Adipocyte (in vitro differentiated cells): ENCODE data around the gene MAP3K20.
A peak's percentile ranks its signal among the peaks of the same experiment; 100 is the strongest.

ENCODE experiments used
- DNase-seq: peaks from one replicate; pipeline ENCODE4 v3.0.0-alpha.2; 2015; ENCODE audit warnings: low read depth
- H3K27me3 ChIP-seq: replicated peaks from 2 replicates; pipeline ENCODE4 v1.7.0; 2013; ENCODE audit warnings: mild to moderate bottlenecking, low read length, moderate library complexity; ENCODE audit not compliant: control insufficient read depth, insufficient read depth
- H3K36me3 ChIP-seq: 2 replicates; pipeline ENCODE4 v1.7.0; 2013; ENCODE audit warnings: low read length, mild to moderate bottlenecking, moderate library complexity; ENCODE audit not compliant: control insufficient read depth, insufficient read depth, severe bottlenecking
- H3K4me1 ChIP-seq: 2 replicates; pipeline ENCODE4 v1.7.0; 2013; ENCODE audit warnings: mild to moderate bottlenecking, low read length, moderate library complexity; ENCODE audit not compliant: control insufficient read depth, insufficient read depth
- H3K4me3 ChIP-seq: 2 replicates; pipeline ENCODE4 v1.7.0; 2013; ENCODE audit warnings: mild to moderate bottlenecking, low read length, moderate library complexity
- H3K9ac ChIP-seq: 2 replicates; pipeline ENCODE4 v1.7.0; 2013; ENCODE audit warnings: mild to moderate bottlenecking, low read length, moderate library complexity
- H3K9me3 ChIP-seq: 2 replicates; pipeline ENCODE4 v1.7.0; 2013; ENCODE audit warnings: mild to moderate bottlenecking, low read length, moderate library complexity; ENCODE audit not compliant: control insufficient read depth

The MAP3K20 gene

GRCh38 chr2:173075056-173075780 lies 428 bp upstream of the MAP3K20 start:
- Histone ChIP-seq H3K9ac (peak overlapping the region; percentile 99), H3K27me3 (no peaks in the 10 kb centered on the region), H3K9me3 (no peaks in the 10 kb centered on the region), H3K36me3 (no peaks in the 10 kb centered on the region), H3K4me1 (peaks cover 25% of the 10 kb centered on the region), H3K4me3 (peak overlapping the region; percentile 92)
- no peak for DNase-seq

DNA sequence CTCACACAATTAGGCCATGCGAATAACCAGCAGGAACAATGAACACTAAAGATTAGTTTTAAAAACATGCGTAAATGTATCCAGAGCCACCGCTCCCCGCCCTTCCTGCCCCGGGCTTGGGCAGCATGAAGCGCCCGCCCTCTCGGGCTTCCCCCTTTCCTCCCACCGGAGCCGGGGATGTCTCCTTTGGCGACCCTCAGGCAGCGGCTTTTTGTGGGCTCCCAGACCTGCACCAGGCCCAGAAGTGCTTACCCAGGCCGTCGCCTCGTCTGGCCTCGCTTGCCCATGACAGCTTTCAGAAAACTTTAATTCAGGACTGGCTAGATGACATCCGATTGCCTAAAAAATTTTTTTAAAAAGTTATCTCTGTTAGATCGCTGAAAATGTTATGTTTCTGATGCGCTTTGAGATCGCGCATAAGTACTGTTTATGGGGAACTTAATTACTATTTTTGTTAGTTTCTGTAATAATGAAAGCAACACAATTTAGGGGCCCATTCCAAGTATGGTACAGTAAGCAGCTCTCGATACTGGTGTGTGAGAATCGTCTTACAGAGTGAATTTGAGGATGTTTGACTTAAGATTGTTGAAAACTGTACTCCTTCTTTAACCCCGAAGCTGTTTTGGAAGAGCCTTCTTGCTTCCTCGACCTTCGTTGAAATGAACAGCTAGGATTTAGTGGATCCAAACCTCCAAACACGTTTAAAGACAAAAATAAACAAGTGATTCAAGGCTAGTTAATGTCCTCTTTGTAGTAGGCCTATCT lies 1.1 kb downstream of the MAP3K20 start:
- Histone ChIP-seq H3K9me3 (no peaks in the 10 kb centered on the region), H3K27me3 (no peaks in the 10 kb centered on the region), H3K4me3 (peak overlapping the region; percentile 92), H3K9ac (peak overlapping the region; percentile 99), H3K4me1 (peaks cover 31% of the 10 kb centered on the region), H3K36me3 (no peaks in the 10 kb centered on the region)
- peak; percentile 71 for DNase-seq

DNA sequence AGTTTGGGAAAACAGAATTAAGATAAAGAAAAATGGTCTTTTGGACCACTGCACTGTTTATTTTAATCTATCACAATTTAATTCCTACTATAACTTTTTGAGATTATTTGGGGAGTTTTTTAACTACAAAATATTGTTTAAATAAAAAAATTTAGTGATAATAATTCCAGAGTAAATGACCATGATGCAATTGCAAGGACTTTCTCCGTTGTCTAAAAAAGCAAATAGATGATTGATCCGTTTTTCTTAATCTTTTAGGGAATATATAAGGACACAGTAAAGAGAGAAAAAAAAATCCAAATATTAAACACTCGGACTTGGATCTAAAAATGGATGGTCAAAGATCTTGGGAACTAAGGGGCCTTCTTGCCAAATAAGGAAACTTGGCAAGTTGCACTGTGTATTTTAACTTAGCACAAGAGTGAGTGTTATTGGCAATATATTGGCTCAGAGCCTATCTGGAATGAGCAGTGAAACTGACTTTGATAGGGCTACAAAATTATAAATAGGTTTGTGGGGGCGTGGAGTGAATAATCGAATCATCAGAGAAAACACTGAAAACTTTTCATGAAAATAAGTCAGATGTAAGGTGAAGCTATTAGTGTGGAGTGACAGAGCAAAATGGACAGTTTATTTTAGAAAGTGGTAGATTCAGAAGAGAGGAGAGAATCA lies 2.0 kb downstream of the MAP3K20 start:
- Histone ChIP-seq H3K9ac (peak overlapping the region; percentile 99), H3K27me3 (no peaks in the 10 kb centered on the region), H3K36me3 (no peaks in the 10 kb centered on the region), H3K4me1 (peaks cover 31% of the 10 kb centered on the region), H3K9me3 (no peaks in the 10 kb centered on the region), H3K4me3 (peak overlapping the region; percentile 92)
- DNase-seq: peak; percentile 71

- H3K4me3 ChIP-seq: no peak overlapping the region
- H3K9ac ChIP-seq: no peak overlapping the region
- H3K27me3 ChIP-seq: no peaks in the 10 kb centered on the region
- H3K9me3 ChIP-seq: no peaks in the 10 kb centered on the region
- no peaks in the 10 kb centered on the region for H3K36me3 ChIP-seq
- H3K4me1 ChIP-seq: peaks cover 46% of the 10 kb centered on the region
- DNase-seq: no peak
These were observed 3.5 kb downstream of the MAP3K20 start for GRCh38 chr2:173079141-173079540.

DNA sequence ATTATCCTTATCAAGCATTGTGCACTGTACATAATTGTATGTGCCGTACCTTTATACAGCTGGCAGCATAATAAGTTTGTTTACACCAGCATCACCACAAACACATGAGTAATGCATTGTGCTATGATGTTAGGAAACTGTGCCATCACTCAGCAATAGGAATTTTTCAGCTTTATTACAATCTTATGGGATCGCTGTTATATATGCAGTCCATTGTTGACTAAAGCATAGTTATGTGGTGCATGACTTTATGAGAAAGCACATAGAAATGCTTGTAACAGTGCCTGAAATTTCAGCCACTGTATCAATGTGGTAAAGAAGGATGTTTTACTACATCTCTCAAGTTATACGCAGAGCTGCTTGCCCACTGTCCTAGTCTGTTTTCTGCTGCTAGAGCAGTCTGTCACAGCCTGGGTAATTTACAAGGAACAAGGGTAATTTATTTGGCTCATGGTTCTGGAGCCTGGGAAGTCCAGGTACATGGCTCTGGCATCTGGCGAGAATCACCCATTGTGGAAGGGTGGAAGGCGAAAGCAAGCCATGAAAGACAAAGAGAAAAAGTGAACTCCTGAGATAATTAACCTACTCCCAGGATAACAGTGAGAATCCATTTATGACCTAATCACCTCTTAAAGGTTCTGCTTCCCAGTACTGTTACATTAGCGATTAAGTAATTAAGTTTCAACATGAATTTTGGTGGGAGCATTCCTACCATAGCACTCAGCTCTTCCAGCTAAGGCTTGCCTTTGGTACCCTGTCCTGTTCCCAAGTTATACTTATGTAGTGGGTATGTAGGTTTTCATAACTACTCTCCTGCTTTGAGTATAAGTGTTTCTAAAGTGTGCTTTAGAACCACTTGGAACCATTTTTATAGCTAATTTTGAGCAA lies 4.6 kb downstream of the MAP3K20 start:
- H3K4me3 ChIP-seq: no peak overlapping the region
- H3K4me1 ChIP-seq: peaks cover 51% of the 10 kb centered on the region
- H3K9ac ChIP-seq: no peak overlapping the region
- H3K27me3 ChIP-seq: no peaks in the 10 kb centered on the region
- no peaks in the 10 kb centered on the region for H3K36me3 ChIP-seq
- no peaks in the 10 kb centered on the region for H3K9me3 ChIP-seq
- DNase-seq: peak; percentile 91

DNA sequence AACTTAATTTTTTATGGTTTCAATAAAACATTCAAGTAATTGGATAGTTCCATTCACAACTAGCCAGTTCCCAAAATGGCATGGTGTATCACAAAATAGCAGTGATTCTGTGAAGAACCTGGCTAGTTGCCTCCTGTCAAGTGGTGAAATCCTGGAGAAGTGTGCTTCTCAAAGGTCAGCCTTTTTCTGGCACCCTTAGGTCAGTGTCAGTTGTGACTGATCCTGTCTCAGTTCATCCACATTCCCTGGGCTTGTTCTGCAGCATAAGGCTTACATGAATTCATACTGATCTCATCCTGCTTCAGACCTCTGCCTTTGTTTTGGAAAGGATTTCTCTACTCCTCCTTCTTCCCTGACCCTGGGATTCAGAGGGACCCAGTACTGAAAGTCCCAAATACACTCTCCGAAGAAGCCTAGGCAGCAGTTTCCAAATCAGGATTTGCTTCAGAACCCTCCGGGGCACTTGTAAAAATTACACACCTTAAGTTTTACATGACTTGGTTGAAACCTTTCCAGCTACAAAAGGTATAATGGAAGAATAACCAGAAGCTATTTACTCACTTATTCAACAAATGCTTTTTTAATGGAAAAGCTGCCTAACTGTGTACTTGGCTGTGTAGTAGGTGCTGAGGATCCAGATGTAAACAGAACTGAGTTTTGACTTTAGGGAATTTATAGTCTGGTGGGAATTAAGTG lies 11.0 kb downstream of the MAP3K20 start:
- peak; percentile 41 for DNase-seq
- no peaks in the 10 kb centered on the region for H3K9me3 ChIP-seq
- H3K4me1 ChIP-seq: peaks cover 60% of the 10 kb centered on the region
- H3K4me3 ChIP-seq: peak overlapping the region; percentile 50
- H3K36me3 ChIP-seq: no peaks in the 10 kb centered on the region
- peak overlapping the region; percentile 54 for H3K9ac ChIP-seq
- no peaks in the 10 kb centered on the region for H3K27me3 ChIP-seq

DNA sequence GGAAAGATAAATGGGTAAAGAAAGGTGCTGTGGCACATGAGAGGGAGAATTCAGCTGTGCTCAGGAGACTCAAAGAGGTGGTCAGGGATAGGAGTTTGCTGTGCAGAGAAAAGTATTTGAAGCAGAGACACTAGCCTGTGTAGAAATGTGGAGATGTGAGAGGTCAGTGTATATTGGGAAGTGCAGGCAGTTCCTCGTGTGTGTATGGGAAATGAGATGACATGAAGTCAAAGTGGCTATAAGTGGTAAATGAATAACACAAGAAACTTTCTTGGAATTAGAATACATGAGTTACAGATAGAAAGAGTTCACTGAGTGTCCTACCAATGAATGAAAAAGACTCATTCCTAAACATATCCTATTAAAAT lies 11.6 kb downstream of the MAP3K20 start:
- Histone ChIP-seq H3K9me3 (no peaks in the 10 kb centered on the region), H3K4me3 (peak overlapping the region; percentile 50), H3K27me3 (no peaks in the 10 kb centered on the region), H3K4me1 (peaks cover 65% of the 10 kb centered on the region), H3K9ac (peak overlapping the region; percentile 54), H3K36me3 (no peaks in the 10 kb centered on the region)
- DNase-seq: no peak

- no peak overlapping the region for H3K9ac ChIP-seq
- no peak for DNase-seq
- no peaks in the 10 kb centered on the region for H3K9me3 ChIP-seq
- peaks cover 63% of the 10 kb centered on the region for H3K4me1 ChIP-seq
- H3K27me3 ChIP-seq: no peaks in the 10 kb centered on the region
- H3K36me3 ChIP-seq: no peaks in the 10 kb centered on the region
- no peak overlapping the region for H3K4me3 ChIP-seq
These were observed 12.3 kb downstream of the MAP3K20 start for GRCh38 chr2:173087793-173088496.

- peaks cover 43% of the 10 kb centered on the region for H3K4me1 ChIP-seq
- H3K36me3 ChIP-seq: no peaks in the 10 kb centered on the region
- no peaks in the 10 kb centered on the region for H3K27me3 ChIP-seq
- H3K4me3 ChIP-seq: peak overlapping the region; percentile 70
- peak; percentile 77 for DNase-seq
- no peaks in the 10 kb centered on the region for H3K9me3 ChIP-seq
- H3K9ac ChIP-seq: peak overlapping the region; percentile 78
These were observed 14.7 kb downstream of the MAP3K20 start for GRCh38 chr2:173090276-173090877.
